HG02852 (cell line): ENCODE data around the gene CKAP2L.

Source experiments
- ATAC-seq: cut with Tn5 transposase; IDR thresholded peaks from one replicate; pipeline ENCODE4 v1.9.1; 2021; ENCODE audit warnings: mild to moderate bottlenecking, moderate library complexity; ENCODE audit not compliant: unreplicated experiment

CKAP2L gene

GRCh38 chr2:112791693-112792230 lies 27.4 kb upstream of the CKAP2L start:
- no peak for ATAC-seq

- no peak for ATAC-seq
Observed at GRCh38 chr2:112791019-112791418, 26.6 kb upstream of the CKAP2L start.

DNA sequence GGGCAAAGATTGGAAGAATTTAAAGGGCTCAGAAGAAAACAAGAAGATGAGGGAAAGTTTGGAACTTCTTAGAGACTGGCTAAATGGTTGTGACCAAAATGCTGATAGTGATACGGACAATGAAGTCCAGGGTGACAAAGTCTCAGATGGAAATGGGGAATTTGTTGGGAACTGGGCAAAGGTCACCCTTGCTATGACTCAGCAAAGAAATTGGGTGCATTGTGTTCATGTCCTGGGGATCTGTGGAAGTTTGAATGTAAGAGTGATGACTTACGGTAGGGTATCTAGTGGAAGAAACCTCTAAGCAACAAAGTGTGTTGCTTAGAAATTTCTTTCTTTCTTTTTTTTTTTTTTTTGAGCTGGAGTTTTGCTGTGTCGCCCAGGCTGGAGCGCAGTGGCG lies 25.9 kb upstream of the CKAP2L start:
- ATAC-seq: no peak

GRCh38 chr2:112789186-112789585 lies 24.8 kb upstream of the CKAP2L start:
- ATAC-seq: no peak

DNA sequence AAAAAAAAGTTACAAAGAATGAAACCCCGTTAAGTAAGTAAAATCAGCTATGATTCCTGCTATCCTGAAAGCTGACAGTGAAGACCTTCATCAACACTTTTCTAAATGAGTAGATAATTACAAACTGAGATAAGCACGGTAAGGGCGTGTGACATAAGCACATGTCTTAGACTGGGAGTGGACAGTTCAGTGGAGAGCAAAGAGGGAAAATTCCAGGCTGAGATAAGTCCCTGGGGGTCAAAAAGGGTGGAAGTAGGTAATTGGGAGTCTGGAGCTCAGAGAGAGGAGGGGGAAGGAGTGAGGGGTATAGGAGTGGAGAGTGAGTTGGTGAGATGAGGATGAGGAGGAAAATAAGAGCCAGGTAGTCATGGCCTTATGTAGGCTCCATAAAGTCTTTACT lies 24.2 kb upstream of the CKAP2L start:
- ATAC-seq: no peak

DNA sequence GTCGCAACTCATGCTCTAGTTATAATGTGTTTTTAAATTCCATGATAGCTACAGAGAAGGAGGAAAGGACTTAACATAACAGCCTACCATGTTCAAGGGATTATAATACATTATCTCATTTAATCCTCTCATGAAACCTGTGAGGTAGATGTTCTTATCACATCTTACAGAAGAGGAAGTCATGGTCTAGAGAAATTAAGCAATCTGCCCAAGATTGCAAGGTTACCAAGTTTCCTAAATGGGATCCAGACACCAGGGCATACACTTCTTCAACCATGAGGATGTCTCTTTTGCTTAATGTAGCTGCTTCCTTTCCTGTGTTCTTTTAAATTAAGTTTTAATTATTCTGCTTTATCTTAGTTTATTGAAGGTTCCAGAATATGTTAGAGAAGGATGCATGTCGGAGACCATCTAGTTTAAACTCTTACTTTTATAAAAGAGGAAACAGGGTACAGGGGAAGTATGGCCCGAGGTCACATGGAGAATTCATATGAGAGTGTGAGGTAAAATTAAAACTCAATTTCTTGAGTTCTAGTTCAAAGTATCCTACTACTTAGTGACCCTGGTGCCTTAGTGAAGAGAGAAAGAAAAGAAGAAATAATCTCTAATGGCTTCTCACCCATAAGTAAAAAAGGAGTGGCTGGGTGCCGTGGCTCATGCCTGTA lies 23.5 kb upstream of the CKAP2L start:
- ATAC-seq: no peak

- ATAC-seq: no peak
Observed at GRCh38 chr2:112787294-112787693, 22.9 kb upstream of the CKAP2L start.

- no peak for ATAC-seq
Observed at GRCh38 chr2:112784199-112785189, 20.1 kb upstream of the CKAP2L start, which contains the start of gene IL1A. TSS of gene IL1A (minus strand) at chr2:112784493. CDS start at chr2:112783770, 723 bp downstream.

DNA sequence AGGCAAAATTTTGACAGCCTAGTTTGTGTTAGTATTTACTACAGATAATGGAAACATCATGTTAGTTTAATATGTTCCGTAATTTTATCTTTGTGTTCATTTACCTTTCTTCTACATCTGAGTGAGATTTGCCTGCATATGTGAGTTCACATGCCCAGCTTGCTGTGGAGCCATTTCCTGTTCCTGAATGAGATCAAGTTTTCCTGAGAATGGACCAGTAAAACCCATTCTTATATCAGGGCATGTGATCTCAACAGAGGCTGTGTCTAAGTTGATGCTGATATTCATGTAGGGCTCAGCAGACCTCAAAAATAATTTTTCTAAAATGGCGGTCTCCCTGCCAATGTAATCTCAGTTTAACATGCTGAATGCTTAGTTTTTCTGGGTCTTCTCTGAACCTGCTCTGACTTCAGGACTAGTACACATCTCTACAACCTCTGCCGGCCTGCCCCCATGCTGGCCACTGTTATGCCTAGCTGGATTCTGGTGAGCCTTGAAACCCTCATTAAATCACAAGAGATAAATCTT lies 18.8 kb upstream of the CKAP2L start:
- ATAC-seq: no peak

DNA sequence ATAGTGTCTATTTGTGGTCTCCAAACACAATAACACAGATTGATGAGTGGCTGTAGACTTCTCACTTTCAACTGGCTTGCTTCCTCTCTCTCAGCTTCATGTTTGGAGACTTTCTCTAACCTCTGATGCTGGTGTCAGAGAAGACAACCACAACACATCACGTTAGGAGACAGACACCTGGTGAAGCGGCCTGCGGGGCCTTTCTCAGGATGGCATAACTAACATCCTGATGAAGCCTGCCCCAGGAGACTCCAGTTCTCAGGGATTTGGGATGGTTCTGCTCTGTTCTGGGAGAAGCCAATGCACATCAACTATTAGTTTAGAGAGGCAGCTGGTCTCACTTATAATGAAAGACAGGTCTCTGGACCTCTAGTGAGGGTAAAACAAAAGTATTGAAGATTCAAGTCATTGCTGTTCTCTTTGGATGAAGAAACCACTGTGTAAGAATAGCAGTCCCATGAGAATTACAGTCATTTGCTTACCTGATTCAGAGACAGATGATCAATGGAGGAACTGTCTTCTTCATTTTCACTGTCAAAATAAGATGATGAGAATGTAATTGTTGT lies 17.9 kb upstream of the CKAP2L start:
- ATAC-seq: peak; percentile 89

GRCh38 chr2:112779598-112779997 lies 15.2 kb upstream of the CKAP2L start:
- ATAC-seq: no peak

GRCh38 chr2:112777036-112777435 lies 12.6 kb upstream of the CKAP2L start:
- no peak for ATAC-seq

DNA sequence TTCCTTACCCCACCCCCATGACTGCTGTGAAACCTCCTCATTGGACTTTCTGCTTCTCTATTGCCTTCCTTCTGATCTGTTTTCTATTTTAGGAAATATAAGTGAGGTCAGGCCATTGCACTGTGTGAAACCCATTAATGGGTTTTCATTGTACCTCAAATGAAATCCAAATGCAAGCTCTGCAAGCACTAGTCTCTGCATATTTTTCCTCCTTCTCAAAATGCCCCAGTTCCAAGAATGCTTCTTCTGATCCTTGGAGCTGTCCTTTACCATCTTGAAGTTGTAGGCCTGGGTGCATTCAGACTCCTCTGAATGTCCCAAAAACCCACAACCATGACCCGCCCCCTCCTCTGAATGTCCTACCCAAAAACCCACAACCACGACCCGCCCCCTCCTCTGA lies 11.7 kb upstream of the CKAP2L start:
- ATAC-seq: no peak

DNA sequence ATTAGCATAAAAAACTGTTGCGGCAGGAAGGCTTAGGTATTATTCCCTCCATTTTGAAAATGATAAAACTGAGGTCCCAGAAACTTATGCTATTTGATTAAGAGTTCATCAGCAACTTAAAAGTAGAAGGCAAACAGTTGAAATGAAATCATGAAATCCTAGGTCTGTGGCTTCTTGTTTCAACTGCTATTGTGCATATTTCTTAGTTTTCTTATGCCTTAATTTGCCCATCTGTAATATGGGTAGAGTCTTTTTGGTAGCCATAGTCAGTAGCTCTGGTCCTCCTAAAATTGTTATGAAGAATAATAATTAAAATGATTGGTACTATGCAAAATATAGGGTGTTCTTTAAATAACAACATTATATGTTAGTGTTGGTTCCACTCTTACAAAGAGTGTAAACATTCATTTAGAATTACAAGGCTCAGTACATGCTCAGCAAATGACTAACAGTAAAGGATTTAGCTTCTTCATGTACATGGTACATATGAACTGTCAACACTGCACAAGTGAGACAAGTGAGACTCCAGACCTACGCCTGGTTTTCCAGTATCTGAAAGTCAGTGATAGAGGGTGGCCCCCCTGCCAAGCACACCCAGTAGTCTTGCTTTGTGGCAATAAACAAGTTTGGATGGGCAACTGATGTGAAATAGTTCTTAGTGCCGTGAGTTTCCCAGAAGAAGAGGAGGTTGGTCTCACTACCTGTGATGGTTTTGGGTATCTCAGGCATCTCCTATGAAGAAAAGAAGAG lies 10.3 kb upstream of the CKAP2L start:
- no peak for ATAC-seq

GRCh38 chr2:112773556-112773955 lies 9.1 kb upstream of the CKAP2L start:
- no peak for ATAC-seq

DNA sequence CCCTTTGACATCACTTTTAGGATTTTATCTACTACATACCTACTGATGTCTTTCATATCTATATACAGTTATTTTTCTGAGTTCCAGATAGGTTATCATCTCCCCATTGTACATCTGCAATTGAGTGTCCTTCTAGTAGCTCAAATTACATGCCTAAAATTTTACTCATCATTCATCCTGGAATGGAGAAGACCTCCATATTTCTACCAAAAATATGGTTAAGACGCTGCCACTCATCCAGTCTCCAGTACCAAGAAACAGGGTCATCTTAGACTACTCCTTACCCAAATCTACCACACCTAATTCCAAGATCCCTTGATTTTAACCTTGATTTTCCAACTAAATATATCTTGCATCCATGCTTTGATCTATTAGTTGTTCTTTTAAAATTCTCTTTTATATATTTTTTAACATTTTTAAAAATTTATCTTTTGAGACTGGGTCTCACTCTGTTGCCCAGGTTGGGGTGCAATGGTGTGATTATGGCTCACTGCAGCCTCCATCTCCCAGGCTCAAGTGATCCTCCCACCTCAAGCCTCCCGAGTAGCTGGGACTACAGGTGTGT lies 8.6 kb upstream of the CKAP2L start:
- no peak for ATAC-seq

DNA sequence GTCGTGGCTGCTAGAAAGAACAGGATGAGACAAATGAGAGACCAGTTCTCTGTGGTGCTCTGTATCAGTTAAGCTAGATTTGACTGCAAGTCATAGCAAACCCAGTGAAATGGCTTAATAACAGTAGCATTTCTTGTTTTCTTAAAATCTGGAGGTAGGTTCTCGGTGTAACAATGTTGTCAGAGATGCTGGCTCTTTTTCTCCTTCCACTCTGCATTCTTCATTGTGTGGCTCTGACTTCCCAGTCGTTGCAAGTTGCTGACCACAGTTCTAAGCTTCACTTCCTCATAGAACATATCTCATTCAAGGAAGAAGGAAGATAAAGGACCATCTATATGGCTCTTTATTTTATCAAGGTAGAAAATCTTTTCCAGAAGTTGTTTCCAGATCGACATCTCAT lies 7.9 kb upstream of the CKAP2L start:
- no peak for ATAC-seq

- ATAC-seq: no peak
Observed at GRCh38 chr2:112768432-112768831, 4.0 kb upstream of the CKAP2L start.

GRCh38 chr2:112767693-112768330 lies 3.4 kb upstream of the CKAP2L start:
- ATAC-seq: no peak

DNA sequence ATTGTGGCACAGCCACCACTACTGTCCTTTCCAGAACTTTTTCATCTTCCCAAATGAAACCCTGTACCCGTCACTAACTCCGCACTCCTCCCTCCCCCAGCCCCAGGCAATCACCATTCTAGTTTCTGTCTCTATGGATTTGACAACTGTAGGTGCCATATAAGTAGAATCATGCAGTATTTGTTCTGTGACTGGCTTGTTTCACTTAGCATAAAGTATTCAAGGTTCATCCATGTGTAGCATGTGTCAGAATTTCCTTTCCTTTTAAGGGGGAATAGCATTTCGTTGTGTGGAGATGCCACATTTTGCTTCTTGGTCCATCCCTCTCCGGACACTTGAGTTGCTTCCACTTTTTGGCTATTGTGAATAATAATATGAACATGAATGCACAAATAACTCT lies 842 bp upstream of the CKAP2L start:
- ATAC-seq: no peak
